GM12872 (cell line): Measurements from ENCODE around the gene MAB21L4.

Experiments
- TF ChIP-seq, protein P1 (sequence below): IDR thresholded peaks from 3 replicates; pipeline ENCODE4 v1.5.1; 2011; ENCODE audit warnings: low read depth, mild to moderate bottlenecking, low read length, moderate library complexity; ENCODE audit not compliant: insufficient read depth

The MAB21L4 gene

DNA sequence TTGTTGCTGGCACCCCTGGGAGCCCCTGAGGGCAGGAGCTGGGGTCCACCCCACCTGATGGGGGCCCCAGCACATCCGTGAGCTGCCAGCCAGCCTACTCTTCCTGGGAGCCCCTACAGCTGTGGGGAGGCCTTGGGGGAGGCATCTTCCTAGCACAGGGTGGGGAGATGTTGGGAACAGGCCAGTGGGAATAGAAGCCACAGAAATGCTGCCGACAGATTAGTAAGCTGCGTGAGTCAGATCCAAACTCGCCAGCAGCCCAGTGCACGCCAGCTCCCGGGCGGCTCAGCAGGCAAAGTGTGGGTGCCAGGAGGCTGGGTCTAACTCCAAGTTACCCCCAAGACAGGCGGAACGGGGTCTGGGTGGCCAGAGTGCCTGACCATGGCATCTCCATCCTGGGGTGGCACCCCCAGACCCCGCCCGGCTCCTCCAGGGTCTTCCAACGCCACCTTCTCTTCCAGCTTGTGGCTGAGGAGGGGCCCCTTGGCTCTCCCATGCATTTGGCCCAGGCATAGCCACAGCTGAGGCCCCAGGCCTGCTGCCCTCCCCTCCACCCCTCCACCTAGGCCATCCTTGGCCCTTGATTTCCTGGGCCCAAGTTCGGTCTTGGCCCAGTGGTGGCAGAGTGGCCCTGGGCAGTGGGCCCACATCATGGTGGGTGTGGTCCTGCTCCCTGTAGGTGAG, 25.5 kb upstream of the MAB21L4 start:
- TF ChIP-seq, protein P1, sequence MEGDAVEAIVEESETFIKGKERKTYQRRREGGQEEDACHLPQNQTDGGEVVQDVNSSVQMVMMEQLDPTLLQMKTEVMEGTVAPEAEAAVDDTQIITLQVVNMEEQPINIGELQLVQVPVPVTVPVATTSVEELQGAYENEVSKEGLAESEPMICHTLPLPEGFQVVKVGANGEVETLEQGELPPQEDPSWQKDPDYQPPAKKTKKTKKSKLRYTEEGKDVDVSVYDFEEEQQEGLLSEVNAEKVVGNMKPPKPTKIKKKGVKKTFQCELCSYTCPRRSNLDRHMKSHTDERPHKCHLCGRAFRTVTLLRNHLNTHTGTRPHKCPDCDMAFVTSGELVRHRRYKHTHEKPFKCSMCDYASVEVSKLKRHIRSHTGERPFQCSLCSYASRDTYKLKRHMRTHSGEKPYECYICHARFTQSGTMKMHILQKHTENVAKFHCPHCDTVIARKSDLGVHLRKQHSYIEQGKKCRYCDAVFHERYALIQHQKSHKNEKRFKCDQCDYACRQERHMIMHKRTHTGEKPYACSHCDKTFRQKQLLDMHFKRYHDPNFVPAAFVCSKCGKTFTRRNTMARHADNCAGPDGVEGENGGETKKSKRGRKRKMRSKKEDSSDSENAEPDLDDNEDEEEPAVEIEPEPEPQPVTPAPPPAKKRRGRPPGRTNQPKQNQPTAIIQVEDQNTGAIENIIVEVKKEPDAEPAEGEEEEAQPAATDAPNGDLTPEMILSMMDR = no peak

DNA sequence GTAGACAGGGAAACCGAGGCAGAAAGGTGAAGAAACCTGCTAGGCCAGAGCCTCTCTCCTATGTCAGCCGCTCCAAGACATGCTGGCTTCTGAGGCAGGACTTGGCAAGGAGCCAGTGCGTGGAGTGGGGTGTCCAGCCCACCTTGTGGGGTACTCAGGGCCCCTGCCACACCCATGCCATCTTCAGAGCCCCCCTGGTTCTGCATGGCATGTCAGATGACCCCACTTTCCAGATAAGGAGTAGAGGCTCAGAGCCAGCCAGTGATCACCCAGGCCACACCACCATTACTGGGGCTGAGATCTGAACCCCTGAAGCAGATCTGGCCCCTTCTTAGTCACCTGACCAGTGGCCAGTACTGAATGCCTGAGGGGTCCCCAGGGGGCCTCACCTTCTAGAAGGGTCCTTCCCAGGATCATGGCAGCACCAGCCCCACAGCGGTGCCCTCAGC, 24.9 kb upstream of the MAB21L4 start:
- TF ChIP-seq, protein P1 = no peak

DNA sequence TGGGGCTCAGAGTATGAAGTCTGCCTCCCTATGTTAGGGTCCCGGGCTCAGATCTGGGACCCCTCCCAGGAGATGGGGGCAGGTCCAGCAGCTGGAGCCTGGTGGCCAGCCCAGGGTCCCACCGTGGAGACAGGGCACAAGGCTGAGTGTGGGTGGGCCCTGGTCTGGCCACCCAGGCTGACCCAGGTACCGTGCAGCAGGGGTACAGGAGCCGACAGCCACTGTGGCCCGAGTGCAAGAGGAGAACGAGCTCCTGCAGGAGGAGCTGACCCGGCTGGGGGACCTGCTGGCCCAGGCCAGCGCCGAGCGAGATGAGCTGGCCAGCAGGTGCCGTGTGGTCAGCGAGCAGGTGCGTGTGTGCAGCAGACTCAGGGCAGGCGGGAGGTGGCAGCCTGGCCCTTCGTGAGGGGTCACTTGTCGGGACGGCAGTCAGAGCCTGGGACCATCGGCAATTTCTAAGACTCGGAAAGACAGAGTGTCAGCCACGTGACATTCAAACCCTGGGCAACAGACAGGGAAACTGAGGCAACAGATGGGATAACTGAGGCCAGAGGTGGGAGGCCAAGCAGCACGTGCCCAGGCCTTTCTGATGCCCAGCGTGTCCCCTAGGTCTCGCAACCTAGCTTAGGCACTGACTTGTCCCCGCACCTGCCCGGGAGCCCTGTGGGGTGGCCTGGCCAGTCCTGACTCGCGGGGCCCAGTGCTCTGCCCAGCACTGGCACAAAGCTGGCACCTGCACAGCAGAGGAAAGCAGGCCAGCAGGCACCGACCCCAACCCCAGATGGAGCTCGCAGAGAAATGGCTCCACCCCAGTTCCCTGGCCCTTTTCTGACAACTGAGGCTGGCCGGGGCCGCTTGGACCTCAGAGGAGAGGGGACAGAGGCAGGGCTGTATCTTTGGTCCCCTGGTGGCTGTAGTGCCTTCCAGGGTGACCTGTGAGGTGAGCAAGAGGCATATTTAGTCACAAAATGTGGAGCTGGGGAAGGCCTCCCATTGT, 24.1 kb upstream of the MAB21L4 start:
- TF ChIP-seq, protein P1 = no peak

DNA sequence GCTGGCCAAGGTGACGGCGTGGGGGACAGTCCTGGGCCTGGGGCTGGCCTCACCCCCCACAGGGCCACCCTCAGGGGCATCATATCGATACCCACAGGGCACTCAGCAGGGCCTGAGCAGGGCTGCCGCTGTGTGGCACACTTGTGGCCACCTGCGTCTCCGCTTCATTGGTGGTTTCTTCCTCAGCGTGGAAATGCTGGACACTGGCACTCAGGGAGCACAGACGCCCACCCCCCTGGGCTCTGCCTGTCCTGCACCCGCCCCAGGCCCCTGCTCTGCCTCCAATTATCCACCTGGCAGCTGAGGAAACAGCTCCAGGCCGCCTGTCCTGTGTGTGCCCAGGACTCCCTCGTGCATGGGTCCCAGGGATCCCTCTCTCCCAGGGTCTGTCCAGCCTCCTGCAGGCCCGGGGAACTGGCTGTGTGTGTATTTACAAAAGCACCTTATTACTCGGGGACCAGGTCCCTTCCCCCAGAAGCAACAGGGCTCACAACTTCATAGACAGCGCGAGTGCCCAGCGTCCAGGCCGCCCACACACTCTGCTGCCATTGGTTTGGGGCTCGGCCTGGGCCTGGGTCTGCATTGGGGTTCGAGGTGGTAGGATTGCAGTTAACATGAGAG, 23.3 kb upstream of the MAB21L4 start:
- TF ChIP-seq, protein P1 = no peak

DNA sequence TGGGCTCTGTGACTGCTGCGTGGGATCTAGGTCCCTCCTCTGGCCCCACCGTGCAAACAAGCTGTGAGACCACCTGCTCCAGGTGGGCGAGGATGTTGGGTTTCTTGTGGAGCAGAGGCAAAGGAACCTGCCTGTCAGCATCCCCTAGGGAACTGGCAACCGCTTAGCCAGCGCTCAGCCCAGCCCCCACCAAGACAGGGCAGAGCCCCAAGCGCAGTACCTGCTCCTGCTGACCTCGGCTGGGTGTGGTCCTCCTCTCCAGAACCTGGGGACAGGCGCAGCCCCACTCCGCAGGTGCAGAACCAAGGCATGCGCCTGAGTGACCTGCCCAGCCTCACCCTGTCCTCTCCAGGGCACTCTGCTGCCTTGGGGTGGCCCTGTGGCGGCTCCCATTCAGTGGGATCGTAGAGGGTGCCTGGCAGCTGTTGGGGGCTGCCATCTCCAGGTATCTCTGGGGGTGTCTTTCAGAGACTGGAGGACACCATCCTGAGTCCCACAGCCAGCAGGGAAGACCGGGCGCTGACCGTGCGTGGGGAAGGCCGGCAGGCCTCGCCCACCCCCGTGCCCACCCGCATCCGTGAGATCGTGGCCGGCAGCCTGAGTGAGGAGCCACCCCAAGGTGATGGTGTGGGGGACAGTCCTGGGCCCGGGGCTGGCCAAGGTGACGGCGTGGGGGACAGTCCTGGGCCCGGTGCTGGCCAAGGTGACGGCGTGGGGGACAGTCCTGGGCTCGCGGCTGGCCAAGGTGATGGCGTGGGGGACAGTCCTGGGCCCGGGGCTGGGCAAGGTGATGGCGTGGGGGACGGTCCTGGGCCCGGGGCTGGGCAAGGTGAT, 22.5 kb upstream of the MAB21L4 start:
- TF ChIP-seq, protein P1 = no peak

DNA sequence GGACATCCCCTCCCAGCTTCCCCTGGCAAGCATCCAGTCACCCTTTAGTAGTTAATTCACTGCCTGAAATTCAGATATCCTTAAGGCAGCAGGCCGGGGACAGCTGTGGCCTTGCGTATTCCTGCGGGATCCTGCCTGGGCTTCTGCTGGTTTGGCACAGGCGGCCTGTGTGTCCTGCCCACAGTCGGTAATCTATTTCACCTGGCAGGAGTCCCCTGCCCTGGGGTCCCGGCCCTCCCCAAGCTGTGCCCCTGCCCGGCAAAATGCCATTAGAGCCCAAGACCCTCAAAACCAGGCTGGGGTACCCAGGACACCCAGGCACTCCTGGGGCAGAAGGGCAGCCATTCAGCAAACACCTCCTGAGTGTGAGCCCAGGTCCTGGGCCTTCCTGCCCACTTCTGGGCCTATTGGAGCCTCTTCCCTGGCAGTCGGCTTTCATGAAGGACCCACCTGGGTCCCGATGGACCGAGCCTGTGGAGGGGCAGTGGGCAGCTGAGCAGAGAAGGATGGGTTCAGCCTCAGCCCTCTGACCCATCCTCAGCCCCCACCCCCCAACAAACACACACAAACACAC, 21.8 kb upstream of the MAB21L4 start:
- TF ChIP-seq, protein P1 = no peak
